ENCODE measurements around the gene WNT5A. TPM values are rescaled to one million over a fixed set of nuclear protein-coding genes. Genes with fewer than 3 reads are reported as not detected.

Gene WNT5A
- not detected for total RNA-seq

DNA sequence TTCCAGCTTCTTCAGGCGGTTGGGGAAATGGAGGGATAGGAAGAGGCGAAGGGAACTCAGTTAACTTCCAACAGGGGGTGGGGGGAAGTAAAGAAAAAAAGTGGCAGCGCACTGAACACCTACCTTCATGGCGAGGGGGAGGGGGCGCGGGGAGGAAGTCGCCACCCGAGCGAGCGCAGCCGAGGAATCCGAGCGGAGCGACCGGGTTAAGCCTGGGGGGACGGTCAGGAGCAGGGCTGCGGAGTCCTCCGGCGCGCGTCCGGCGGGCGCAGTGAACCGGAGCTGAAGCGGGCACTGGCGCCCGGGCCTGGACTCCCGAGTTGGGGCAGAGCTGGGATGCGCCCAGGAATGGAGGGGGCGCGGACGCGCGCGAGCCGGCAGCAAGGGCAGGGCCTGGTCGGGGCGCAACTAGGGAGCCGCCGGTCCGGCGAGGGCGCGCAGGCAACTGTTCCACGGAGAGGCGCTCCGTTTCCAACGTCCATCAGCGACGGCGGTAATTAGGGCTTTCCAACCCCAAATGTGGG, at the start of gene WNT5A:
TSS of gene WNT5A (minus strand) at position 450 of the 524 bp plus-strand sequence. CDS start at position 129, 321 bp downstream.
- no peak for DNase-seq

GRCh38 chr3:55534876-55535275, 47.8 kb upstream of the WNT5A start:
- DNase-seq = no peak

DNA sequence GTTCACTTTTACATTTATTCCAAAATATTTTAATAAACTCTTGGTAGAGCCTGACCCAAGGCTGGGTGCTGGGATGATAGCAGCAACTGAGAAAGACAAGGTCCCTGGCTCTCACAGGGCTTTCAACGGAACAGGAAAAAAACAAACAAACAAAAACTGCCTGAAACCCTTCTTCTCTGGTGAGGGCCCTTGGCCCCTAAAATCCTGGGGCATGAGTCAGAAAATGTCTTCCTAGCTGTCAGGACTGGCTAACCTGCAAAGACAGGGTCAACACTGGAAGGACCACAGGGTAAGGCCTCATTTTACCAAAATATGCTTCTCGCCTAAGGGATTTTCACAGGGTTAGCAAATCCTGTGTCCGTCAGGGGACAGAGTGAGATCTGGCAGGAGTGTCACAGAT, 45.7 kb upstream of the WNT5A start:
- no peak for DNase-seq

DNA sequence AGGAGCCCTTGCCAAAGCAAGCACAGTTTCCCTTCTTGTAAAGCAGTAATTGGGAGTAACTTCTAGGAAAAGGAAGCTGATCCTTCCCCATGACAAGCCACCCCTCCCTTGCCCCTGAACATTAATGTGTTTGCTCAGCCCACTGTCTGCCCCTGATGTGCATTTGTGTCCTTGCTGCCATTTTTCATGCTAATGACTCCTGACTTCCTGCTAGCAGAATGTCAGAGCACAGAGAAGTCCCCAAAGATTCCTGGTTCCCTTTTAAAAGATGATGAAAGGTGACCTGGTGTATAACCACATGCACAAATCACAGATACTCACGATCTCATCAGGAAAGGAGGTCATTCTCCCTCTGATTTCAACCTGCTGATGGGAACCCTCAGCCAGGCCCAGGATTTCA, 44.2 kb upstream of the WNT5A start:
- no peak for DNase-seq

GRCh38 chr3:55527361-55527760, 40.3 kb upstream of the WNT5A start:
- no peak for DNase-seq

- DNase-seq = no peak
Measured at GRCh38 chr3:55526332-55527030, 39.4 kb upstream of the WNT5A start.

DNA sequence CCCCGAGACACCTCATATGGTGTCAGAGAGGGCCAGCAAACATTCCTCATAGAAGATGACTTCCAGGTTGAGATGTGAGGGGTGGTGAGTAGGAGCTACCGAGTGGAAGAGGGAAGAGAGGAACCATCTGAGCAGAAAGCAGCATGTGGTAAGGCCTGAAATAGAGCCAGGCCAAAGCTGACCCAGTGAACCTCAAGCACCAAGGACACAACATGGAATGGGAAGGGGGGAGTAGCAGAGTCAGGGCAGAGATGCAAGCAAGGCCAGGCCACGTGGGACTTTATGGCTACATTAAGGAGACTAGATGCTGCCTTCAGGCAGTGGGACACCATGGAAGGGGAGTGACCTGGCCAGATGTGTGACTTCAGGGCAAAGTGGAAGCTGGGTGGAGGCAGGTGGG, 38.3 kb upstream of the WNT5A start:
- DNase-seq = no peak

GRCh38 chr3:55524565-55525244, 37.6 kb upstream of the WNT5A start:
- DNase-seq = no peak

DNA sequence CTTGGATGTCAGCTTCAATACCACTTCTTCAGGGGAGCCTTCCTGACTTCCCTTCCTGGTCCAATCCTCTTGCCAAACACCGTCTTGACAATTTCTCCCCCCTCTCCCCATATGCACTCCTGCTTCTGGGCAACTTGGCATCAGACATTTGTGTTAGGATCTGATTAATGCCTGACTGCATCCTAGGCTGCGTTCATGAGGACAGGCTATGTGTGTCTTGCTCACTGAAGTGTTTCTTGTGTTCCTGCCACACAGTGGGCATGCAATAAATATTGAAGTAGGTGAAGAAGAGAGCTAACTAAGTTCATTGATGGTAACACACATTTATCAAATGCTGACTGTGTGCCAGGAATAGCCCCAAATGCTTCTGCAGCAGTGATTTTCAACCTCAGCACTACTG, 36.4 kb upstream of the WNT5A start:
- no peak for DNase-seq

GRCh38 chr3:55521738-55522421, 34.8 kb upstream of the WNT5A start:
- no peak for DNase-seq

GRCh38 chr3:55521064-55521737, 34.1 kb upstream of the WNT5A start:
- DNase-seq = no peak

GRCh38 chr3:55519019-55519418, 31.9 kb upstream of the WNT5A start:
- DNase-seq = no peak

DNA sequence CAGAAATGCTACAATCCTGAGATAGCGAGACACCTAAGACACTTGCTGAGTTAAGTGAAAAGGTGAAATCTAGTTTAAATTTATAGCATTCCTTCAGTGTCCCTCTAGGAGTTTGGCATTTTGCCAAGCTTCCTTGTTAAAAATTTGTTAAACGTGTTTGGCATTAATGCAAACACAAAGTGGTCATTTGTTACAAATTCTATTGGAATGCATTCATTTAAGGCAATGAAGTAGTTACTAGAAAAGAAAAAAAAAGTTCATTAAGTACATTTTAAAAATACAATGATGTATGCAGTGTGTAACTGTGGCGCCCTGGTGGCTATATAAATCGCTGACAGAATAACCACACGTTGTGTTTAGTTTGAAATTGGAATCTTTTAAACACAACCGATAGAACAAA, 31.3 kb upstream of the WNT5A start:
- no peak for DNase-seq

GRCh38 chr3:55516392-55517030, 29.4 kb upstream of the WNT5A start:
- DNase-seq = no peak

DNA sequence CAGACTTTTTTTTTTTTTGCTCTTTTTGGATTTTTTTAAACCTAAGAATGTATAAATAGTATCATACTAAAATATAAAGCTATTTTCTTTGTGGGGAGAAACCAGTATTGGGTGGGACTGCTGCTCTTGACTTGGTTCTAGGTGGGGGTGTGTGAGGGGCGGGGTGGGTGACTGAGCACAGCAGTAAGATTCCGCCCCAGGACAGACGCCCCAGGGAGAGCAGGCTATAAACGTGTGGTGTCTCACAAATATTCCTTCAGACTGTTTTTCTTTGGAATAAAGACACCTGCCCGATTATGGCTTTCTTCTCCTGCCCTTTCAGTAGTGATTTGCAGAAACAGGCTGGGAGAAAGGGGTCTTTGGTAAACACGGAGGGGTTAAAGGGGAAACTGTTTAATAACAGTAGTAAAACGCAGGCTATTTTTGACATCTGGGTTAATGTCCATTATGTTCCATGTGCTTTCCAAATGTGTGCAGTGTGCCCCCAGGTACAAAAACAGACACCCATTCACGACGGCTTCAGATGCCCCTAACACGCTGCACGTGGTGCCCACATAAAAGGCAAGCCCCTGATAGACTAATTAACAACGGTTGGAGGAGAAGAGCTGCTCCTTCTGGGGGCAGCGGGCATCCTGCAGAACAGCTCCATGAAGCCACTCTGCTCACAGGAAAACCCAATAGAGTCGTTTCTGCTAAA, 28.6 kb upstream of the WNT5A start:
- DNase-seq = no peak

DNA sequence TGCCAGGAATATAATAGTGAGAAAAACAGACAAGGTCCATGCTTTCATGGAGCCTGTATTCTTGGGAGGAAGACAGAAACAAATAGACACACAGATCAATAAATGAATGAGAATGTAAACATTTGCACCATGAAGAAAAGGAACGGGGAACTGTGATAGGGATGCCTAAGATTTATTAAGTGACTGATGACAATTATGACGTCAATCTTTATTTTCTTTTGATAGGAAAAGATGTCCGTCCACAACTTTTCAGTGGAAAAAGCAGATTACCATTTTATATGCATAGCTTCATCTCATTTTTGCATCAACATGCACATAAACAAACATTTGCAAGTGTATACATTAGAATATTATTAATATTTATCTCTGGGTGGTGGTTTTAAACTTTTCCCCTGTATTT, 27.9 kb upstream of the WNT5A start:
- no peak for DNase-seq

GRCh38 chr3:55512571-55513343, 25.7 kb upstream of the WNT5A start:
- DNase-seq = no peak

GRCh38 chr3:55511895-55512570, 24.9 kb upstream of the WNT5A start:
- DNase-seq = no peak

DNA sequence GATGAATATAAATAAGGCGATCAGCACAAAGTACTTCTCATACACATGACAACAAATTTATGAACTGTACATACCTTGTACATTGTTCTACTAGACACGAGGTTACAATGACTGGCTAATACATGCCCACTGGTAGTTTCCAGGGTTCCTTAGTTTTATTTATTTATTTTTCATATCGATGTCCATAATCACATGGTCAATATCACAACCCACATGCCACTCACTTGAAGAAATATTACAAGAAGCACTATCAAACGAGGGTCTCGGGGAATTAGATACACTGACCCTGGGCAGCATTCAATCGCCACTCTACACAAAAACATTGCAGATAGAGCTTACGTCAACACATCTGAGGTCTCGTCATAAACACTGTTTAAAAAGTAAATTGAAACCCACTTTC, 21.2 kb upstream of the WNT5A start:
- DNase-seq = no peak

GRCh38 chr3:55507808-55508207, 20.7 kb upstream of the WNT5A start:
- DNase-seq = no peak

DNA sequence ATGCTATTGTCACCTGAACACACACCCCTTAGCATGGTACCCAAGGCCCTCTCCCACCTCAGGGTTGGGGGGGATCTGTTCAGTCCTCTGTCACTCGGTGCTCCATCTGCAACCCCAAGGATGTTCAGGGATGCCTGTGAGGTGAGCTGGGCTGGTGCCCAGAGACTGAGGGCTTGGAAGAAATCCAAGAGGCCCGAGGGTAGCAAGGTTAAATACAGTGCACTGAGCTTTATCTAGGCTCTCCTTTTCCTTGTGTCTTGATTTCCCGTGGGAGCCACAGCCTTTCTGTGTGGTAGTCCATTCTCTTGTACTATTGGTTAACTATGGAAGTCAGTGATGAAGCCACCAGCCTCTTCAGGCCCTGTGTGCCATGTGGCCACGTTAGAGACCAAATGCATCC, 18.7 kb upstream of the WNT5A start:
- DNase-seq = no peak

Measured in effector CD4-positive, alpha-beta T cell (primary cell).